CMK (cell line): Measurements from ENCODE around the gene STX5.
"Not testable (repeated sequence)": the region's sequence is repeated elsewhere in the genome, so short reads cannot be mapped to it uniquely, and the experiment has no call there.

ENCODE experiments used
- DNase-seq: peaks from one replicate; pipeline ENCODE4 v3.0.0-alpha.2; 2010; ENCODE audit warnings: low read depth

The STX5 gene

DNA sequence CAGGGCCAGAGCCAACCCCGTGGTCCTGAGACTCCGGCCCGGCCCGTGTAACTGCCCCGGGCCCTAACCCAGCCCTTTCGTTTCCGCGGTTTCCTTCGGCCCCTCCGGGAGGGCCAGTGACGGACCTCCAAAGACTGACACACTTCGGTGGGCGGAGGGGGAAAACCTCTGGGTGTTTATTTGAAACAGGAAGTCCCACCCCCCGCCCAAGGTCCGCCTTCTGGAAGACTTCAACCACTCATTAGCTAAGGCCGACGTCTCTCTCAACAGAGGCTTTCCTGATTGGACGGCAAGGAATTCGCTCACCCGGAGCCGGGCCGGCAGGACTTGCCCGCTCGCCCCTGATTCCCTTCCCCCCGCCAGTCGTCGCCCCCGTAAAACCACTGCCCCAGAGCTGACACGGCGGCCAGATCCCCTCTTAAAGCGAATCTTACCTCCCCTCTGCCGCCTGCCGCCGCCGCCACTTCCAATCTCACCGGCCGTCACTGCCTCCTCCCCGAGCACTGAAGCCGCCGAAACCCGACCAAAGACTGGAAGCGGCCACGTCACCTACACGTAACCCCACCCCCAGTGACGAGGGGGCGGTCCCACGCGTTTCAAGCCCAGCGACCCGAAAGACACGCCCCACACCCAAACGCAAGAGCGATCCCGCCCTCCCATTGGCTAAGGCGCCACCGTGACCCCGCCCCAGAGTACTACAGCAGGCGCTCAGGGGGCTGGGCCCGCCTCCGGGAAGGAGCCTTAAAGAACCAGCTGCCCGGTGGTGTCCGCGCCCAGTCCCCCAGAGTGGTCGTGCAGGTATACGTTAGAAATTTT, at the start of gene STX5:
TSS of gene STX5 (minus strand) at position 532 of the 816 bp plus-strand sequence. CDS start 808 bp downstream, outside the sequence.
- DNase-seq: peak; percentile 89

DNA sequence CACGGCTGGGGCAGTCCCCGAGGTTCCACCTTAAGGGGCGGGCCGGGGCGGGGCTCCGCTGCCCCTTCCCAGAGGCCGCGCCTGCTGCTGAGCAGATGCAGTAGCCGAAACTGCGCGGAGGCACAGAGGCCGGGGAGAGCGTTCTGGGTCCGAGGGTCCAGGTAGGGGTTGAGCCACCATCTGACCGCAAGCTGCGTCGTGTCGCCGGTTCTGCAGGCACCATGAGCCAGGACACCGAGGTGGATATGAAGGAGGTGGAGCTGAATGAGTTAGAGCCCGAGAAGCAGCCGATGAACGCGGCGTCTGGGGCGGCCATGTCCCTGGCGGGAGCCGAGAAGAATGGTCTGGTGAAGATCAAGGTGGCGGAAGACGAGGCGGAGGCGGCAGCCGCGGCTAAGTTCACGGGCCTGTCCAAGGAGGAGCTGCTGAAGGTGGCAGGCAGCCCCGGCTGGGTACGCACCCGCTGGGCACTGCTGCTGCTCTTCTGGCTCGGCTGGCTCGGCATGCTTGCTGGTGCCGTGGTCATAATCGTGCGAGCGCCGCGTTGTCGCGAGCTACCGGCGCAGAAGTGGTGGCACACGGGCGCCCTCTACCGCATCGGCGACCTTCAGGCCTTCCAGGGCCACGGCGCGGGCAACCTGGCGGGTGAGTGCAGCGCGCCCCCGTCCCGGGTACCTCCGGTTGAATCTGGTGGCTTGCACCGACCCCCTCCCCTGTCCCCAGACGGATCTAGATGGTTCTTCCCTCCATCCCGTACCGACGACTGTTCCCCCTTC, 49.1 kb upstream of the STX5 start, which contains the start of gene SLC3A2:
TSS of gene SLC3A2 (plus strand) at position 94 of the 776 bp plus-strand sequence. CDS start at position 222, 128 bp downstream.
- DNase-seq: peak; percentile 82

DNA sequence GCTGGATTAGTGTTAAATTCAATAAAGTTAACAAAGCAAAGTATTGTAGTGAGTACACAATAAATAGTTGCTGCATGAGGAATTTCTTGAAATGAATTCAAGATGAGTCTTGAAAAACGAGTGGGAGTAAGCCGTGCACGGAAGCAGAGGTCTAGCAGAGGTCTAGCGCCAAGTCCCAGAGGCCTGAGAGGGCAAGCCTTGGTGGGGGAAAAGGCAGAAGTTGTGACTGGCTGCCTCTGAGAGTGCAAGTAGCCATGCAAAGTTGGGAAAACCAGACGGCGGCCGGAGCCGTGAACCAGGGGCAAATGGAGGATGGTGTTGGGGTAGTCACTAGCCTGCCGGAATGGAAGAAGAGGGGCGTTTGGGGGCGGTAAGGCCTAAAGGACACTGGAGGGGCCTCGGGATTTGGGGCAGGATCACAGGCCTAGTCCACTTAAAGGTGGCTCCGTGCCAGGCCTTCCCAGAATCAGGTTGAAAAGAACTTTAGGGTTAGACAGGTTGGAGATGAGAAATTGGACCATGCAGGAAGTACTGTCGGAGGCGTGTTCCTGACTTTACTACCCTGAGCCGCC, 48.5 kb upstream of the STX5 start:
- DNase-seq: no peak

DNA sequence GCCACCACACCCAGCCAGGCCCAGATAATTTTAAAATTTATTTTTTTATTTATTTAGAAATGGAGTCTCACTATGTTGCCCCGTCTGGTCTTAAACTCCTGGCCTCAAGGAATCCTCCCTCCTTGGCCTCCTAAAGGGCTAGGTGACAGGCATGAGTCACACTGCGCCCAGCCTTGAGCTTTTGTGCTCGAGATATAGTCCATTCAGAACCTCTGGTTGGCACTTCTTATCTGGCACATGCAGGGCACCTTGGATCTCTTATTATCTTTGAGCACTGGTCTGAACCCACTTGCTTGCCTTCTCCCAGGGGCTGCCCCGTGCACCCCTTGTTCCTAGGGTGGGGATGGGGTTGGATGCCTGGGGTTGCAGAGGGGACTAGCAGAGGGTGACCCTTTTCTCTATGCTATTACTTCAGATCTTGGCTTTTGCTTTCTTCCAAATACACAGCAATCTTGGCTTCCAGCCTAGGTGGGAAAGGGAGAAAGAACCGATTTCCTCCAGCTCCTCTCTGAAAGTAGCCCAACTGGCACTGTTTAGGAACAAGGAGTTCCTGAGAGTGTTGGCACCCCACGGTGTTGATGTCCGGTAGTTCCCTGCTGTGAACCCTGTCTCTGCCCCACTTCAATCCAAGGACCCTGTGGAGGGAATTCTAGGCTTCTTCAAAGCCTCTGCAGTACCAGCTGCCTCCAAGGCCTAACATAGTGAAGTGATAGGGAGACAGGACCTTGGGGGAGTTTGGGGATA, 47.6 kb upstream of the STX5 start:
- DNase-seq: no peak

GRCh38 chr11:62876712-62877111, 44.9 kb upstream of the STX5 start:
- DNase-seq: no peak

- no peak for DNase-seq
These were observed 44.0 kb upstream of the STX5 start for GRCh38 chr11:62875698-62876478.

- DNase-seq: no peak
These were observed 43.0 kb upstream of the STX5 start for GRCh38 chr11:62874851-62875250.

GRCh38 chr11:62865635-62866034, 33.8 kb upstream of the STX5 start:
- DNase-seq: no peak

- DNase-seq: no peak
These were observed 32.0 kb upstream of the STX5 start for GRCh38 chr11:62863687-62864335.

- not testable (repeated sequence) for DNase-seq
These were observed 29.8 kb upstream of the STX5 start for GRCh38 chr11:62861564-62862192.

- DNase-seq: no peak
These were observed 29.1 kb upstream of the STX5 start for GRCh38 chr11:62860835-62861563.

DNA sequence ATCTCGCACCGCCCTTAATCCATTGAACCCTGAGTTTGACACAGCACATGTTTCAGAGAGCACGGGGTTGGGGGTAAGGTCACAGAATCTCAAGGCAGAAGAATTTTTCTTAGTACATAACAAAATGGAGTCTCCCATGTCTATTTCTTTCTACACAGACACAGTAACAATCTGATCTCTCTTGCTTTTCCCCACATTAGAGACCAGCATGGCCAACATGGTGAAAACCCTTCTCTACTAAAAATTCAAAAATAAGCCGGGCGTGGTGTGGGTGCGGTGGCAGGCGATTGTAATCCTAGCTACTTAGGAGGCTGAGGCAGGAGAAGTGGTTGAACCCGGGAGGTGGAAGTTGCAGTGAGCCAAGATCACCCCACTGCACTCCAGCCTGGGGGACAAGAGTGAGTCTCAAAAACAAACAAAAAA, 27.4 kb upstream of the STX5 start:
- not testable (repeated sequence) for DNase-seq

- DNase-seq: no peak
These were observed 26.4 kb upstream of the STX5 start for GRCh38 chr11:62858201-62858600.

- no peak for DNase-seq
These were observed 25.7 kb upstream of the STX5 start for GRCh38 chr11:62857541-62857982.

GRCh38 chr11:62856333-62856895, 24.6 kb upstream of the STX5 start:
- no peak for DNase-seq

GRCh38 chr11:62855571-62856332, 23.9 kb upstream of the STX5 start:
- peak; percentile 99 for DNase-seq

DNA sequence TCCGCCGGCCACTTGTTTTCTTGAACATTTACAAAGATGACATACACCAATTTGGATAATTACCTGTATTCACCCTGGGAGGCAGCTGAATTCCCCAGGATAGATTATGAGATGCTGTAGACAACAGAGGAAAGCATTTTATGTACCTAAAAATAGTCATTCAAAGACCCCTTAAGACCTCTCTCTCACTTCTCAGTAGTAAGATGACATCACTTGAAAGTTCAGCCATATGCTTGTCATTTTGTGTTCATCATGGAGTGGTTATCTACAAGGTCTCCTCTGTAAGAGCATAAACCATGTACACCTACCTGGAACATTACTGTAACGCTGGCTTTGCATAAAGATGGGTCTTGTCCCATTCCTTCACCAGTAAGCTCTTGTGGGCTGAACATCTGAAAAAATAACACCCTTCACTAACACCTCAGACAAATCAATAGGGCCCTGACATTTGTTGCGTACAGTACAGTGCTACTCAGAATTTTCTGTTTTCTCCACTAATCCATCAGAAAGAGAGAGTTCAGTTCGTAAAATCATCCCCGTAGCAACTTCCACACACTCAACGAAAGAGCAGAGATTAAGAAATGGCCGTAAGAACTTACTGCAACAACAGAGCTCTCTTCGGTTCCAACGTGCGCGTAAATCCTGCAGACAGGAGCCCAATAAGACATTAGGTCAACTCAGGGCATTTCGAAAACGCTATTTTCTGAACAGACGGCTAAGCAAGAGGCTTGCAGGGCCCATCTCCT, 23.1 kb upstream of the STX5 start:
- DNase-seq: no peak
